Renal pelvis (tissue), 4 donors: ENCODE measurements around the gene SFXN5. TPM values are rescaled to one million over a fixed set of nuclear protein-coding genes. Genes with fewer than 3 reads are reported as not detected.

Source experiments
- DNase-seq: peaks from one replicate; pipeline ENCODE4 v3.0.0-alpha.2; 2013
- polyA plus RNA-seq, 3 donors: library from polyadenylated mRNA; unstranded; fragments of 120-200 nt; gene quantifications; one replicate each; pipeline ENCODE4 v1.2.1, GENCODE V29; 2013; ENCODE audit not compliant: insufficient read length in 3 of 3

SFXN5 gene
- polyA plus RNA-seq, 3 donors, result 28.8 to 32.8 (median 30.1) TPM

GRCh38 chr2:72943540-72944395 is 127.7 kb downstream of the SFXN5 start:
- DNase-seq, result no peak

DNA sequence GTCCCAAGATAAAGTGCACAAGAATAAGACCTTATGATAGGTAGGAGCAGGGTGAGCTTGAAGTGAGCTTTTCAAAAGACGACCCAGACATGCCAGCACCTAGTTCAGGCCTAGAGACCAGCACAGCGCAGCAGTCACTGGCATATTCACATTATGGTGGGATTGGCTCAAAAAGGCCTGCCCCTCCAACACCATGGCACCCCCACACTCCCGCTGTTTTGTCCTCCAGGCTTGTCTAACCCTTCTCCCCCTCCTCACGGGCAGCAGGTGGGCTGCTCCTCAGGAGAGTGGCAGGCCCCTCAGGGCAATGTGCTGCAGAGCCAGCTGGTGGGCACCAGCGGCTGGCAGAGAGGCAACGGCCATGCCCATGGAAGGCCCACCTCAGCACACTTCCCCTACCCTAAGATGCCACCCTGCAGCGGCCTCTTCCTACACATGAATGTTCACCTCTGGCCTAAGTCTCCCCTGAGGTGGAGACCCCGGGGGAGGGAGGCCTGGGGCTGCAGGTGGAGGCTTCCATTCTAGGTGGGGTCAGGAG is 128.6 kb downstream of the SFXN5 start:
- DNase-seq, result no peak

DNA sequence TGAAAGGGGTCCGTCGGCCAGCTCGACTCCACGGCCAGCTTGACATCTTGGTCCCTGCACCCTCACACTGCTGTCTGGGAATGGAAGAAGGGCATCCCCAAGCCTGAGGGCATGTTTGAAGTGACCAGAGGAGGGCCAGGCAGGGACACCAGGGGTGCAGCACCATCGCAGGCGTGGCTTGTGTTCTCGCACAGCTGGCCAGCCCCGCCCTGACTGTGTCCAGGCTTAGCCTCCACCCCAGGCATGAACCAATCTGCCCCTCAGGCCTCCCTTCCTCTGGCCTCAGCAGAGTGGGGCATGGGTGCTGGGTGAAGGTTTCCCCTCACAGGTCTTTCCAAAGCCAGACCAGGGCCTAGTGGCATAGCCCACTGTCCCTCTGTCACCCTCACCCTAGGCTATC is 129.2 kb downstream of the SFXN5 start:
- DNase-seq, result no peak

- no peak for DNase-seq
Observed at GRCh38 chr2:72940786-72941185, 130.7 kb downstream of the SFXN5 start.

DNA sequence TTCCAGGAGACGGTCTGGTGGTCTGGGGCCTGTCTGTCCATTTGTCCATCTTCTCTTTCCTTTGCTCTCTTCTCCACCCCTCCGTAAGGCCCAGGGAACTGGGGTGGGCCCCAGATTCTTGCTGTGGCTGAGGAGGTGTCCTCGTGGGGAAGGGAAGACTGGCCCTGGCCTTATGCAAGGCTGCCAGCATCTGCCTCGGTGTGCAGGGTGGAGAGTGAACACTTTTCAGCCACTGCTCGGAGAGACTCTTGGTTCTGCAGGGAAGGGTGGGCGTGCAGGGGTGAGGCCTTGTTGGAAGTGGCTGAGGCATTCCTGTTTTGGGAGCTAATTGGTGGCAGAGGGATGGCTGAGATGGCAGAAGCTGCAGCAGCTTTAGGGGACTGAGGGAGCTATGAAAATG is 131.2 kb downstream of the SFXN5 start:
- DNase-seq, result no peak

GRCh38 chr2:72938455-72938854 is 133.1 kb downstream of the SFXN5 start:
- DNase-seq, result no peak

DNA sequence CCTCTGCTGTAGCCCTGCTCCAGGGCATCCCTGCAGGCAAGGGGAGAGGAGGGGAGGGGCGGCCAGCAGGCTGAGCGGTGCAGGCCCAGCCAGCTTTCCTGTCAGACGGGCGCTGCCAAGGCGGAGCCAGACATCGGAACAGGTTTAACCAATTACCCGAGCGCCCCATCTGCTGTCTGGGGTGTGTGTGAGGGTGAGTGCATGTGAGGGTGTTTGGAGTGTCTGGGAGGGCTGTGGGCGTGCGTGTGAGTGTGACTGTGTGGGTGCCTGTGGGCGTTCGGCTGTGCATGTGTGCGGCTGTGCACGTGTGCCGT is 134.2 kb downstream of the SFXN5 start:
- DNase-seq, result no peak

DNA sequence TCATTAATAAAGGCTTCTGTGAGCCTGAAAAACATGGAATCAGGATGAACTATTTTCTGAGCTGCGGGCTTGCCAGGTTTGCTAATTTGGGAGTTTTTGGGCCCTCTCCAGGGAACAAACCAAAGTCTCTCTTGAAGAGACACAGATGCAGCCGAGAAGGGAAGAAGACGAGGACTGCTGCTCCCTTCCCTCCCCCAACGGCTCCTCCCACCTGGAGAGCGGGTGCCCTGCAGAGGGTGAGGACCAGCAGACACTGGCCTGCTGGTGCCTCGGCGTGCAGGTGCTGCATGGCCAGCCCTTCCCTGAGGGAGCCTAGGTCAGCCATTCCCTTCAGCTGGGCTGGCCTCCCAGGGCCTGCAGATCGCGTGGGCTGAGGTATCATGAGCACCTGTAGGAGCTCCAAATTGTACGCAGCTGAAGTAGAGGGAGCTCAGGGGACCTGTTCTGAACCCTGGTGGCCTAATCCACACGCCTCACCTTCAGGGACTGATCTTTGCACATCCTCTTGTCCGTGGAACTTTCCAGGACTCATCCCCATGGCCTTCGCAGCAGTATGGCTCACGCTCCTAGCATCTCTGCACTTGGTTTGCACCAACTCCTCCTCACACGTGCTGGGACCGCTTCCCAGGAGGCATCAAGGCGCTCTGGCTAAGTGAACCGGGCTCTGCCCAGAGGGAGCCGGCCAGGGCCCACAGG is 134.7 kb downstream of the SFXN5 start:
- no peak for DNase-seq

- no peak for DNase-seq
Observed at GRCh38 chr2:72935611-72935957, 135.9 kb downstream of the SFXN5 start.

GRCh38 chr2:72934683-72935610 is 136.6 kb downstream of the SFXN5 start:
- no peak for DNase-seq

- DNase-seq, result no peak
Observed at GRCh38 chr2:72933646-72934151, 137.8 kb downstream of the SFXN5 start.

DNA sequence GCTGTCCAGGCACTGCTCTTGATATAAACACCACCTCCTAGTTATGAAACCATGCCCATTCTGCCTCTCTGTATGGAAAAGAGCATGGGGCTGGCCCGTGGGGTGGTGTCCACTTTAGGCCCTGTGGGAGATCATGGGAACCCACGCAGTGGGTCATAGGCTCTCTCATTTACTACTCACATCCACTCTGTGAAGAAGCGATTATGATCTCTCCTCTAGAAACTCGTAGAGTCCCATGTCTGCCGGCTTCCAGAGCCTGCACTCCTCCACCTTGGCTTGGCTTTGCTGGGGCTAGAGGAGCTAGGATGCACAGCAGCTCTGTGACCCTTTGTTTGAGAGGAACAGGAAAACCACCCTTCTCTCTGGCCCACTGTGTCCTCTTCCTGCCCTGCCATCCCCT is 138.3 kb downstream of the SFXN5 start:
- no peak for DNase-seq

- no peak for DNase-seq
Observed at GRCh38 chr2:72932805-72933204, 138.7 kb downstream of the SFXN5 start.

GRCh38 chr2:72932045-72932740 is 139.3 kb downstream of the SFXN5 start:
- no peak for DNase-seq

DNA sequence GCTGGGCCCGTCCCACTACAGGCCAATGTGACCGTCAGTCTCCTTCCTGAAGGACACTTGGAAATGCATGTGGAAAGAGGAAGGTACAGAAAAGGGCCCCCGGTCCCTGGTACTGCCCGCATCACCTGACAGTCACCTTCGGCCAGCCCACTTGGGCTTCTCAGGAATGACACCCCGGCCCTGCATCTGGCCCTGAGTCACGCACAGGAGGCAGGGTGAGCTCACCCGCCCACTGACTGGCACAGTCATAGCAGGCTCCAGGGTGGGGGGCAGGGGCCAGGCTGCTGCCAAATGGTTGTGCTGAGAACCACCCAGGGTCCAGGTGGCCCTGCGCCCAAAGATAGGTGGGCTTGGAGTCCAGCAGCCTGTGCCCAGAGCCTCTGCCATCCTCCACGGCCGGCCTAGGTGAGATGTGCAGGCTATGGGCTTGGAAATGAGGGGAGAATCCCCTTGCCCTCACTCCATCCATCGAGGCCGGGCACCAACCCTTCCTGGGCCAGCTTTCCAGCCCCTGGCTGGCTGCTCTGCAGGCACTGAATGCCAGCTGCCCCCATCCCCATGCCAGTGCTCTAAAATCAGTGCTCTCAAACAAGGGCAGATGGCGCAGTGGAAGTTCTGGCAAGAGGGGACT is 140.1 kb downstream of the SFXN5 start:
- no peak for DNase-seq

GRCh38 chr2:72929010-72929409 is 142.5 kb downstream of the SFXN5 start:
- DNase-seq, result no peak

DNA sequence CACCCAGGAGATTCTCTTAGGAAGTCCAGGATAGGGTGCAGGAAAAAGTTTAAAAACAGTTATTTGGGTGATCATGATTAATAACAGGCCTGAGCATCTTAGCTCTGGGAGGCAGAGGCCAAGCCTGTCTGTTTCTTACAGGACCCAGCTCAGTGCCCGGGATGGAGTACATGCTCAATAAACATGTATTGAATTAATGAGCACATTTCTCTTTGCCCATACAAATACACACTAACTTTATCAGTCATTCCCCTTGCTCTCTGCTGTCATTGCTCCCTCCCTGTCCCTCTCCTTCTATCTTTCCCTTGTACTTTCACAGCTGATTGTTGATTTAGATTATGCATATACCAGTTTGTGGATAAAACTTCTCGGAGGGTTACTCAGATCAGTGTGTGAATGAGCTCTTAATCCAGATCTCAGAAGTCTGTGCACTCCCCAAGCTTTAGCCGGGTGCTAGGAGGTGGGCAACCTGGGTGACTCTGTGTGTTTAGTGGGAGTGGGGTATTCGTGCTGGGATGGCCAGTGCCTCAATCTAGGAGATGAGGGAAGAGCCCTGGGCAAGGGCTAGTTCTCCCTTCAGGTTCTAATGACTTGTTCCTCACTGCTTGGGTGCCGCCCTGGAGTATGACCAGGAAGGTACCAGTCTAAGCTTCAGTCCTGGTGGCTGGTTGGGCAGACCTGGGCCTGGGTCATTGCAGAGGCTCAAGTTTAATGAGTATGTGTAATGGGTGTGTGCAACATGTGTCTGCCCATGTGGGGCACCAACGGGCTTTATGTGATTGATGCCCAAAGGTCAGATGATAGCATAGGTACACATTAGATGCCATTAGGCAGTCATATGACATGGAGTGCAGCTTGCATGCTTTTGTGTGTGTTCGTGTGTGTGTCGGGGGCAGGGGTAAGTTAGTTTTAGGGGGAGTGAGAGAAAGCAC is 143.6 kb downstream of the SFXN5 start:
- no peak for DNase-seq

GRCh38 chr2:72926811-72927465 is 144.6 kb downstream of the SFXN5 start:
- no peak for DNase-seq

DNA sequence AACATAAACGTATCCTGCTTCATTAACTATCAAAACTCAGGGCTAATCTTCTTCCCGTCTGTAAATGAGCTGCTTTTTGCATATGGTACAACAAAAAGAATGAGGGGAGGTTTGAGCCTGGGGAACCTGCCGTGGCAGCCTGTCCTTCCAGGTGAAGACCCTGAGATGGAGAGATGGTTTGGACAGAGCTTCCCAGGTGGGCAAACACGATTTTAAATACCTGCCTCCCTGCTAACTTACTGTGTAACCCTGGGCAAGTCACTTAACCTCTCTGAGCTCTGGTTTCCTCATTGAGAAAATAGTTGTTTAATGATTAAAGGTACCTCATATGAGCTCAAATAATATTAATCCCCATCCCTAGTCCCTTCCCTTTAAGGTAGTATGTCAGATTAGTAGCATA is 145.1 kb downstream of the SFXN5 start:
- DNase-seq, result no peak
